DOHH2 (cell line): ENCODE data around the gene GSTO1.
"Not testable (repeated sequence)": the region's sequence is repeated elsewhere in the genome, so short reads cannot be mapped to it uniquely, and the experiment has no call there.

Source experiments
- H3F3A ChIP-seq: fragments of 200-600 bp; sonication (generic), shearing (Covaris generic); 2 replicates; pipeline ENCODE4 v1.6.0; 2016; ENCODE audit warnings: antibody characterized with exemption, mild to moderate bottlenecking; ENCODE audit not compliant: control insufficient read depth, insufficient read depth
- H3K27ac ChIP-seq: fragments of 200-600 bp; sonication (generic); 2 replicates; pipeline ENCODE4 v1.5.1; 2014; ENCODE audit warnings: low read depth, mild to moderate bottlenecking, low read length, moderate library complexity
- H3K27me3 ChIP-seq: fragments of 200-600 bp; sonication (generic); 2 replicates; pipeline ENCODE4 v1.6.1; 2014; ENCODE audit warnings: mild to moderate bottlenecking, low read length, mixed read lengths; ENCODE audit not compliant: control insufficient read depth
- H3K36me3 ChIP-seq: fragments of 200-600 bp; sonication (generic); 2 replicates; pipeline ENCODE4 v1.6.1; 2014; ENCODE audit warnings: mild to moderate bottlenecking, low read length, moderate library complexity, mixed read lengths; ENCODE audit not compliant: control insufficient read depth
- H3K4me1 ChIP-seq: fragments of 200-600 bp; sonication (generic); 2 replicates; pipeline ENCODE4 v1.6.1; 2014; ENCODE audit warnings: mild to moderate bottlenecking, low read length, mixed read lengths; ENCODE audit not compliant: control insufficient read depth
- H3K4me2 ChIP-seq: fragments of 200-600 bp; sonication (generic); 2 replicates; pipeline ENCODE4 v1.6.0; 2014; ENCODE audit warnings: mild to moderate bottlenecking, low read length, moderate library complexity
- H3K4me3 ChIP-seq: fragments of 200-600 bp; sonication (generic); 2 replicates; pipeline ENCODE4 v1.5.1; 2014; ENCODE audit warnings: mild to moderate bottlenecking, low read length, mixed read lengths
- H3K79me2 ChIP-seq: fragments of 200-600 bp; sonication (generic); 2 replicates; pipeline ENCODE4 v1.6.1; 2014; ENCODE audit warnings: mild to moderate bottlenecking, low read length, mixed read lengths; ENCODE audit not compliant: control insufficient read depth
- H3K9me2 ChIP-seq: fragments of 200-600 bp; sonication (generic); replicated peaks from 2 replicates; pipeline ENCODE4 v1.6.1; 2014; ENCODE audit warnings: mild to moderate bottlenecking, low read length, mixed read lengths; ENCODE audit not compliant: control insufficient read depth
- H3K9me3 ChIP-seq: fragments of 200-600 bp; sonication (generic); 2 replicates; pipeline ENCODE4 v1.6.1; 2014; ENCODE audit warnings: antibody characterized with exemption, low read length, mixed read lengths; ENCODE audit not compliant: control insufficient read depth, insufficient read depth
- H4K20me1 ChIP-seq: fragments of 200-600 bp; sonication (generic); 2 replicates; pipeline ENCODE4 v1.6.0; 2014; ENCODE audit warnings: low read depth, mild to moderate bottlenecking, antibody characterized with exemption, low read length, moderate library complexity; ENCODE audit not compliant: control insufficient read depth, insufficient read depth
- CTCF ChIP-seq: fragments of 200-600 bp; sonication (generic); IDR thresholded peaks from one replicate; pipeline ENCODE4 v1.5.1; 2014; ENCODE audit warnings: antibody characterized with exemption, mild to moderate bottlenecking, low read depth, low read length; ENCODE audit not compliant: poor library complexity, severe bottlenecking
- EZH2phosphoT487 ChIP-seq: fragments of 200-600 bp; sonication (generic); IDR thresholded peaks from 2 replicates; pipeline ENCODE4 v1.6.1; 2017; ENCODE audit warnings: borderline replicate concordance, mild to moderate bottlenecking, antibody characterized with exemption, low read length, moderate library complexity, mixed read lengths

The GSTO1 gene

GRCh38 chr10:104247513-104248146 lies 7.1 kb upstream of the GSTO1 start:
- Histone ChIP-seq H3K9me2 (no peaks in the 10 kb centered on the region), H3K4me1 (no peaks in the 10 kb centered on the region), H3K27ac (no peak overlapping the region), H3K36me3 (no peaks in the 10 kb centered on the region), H3F3A (no peaks in the 10 kb centered on the region), H3K79me2 (no peaks in the 10 kb centered on the region), H4K20me1 (no peaks in the 10 kb centered on the region), H3K4me3 (no peak overlapping the region), H3K27me3 (peaks cover 2% of the 10 kb centered on the region; the same call in 1 of the 2 replicates), H3K4me2 (no peak overlapping the region), H3K9me3 (peaks cover 17% of the 10 kb centered on the region)
- TF ChIP-seq CTCF (no peak), EZH2phosphoT487 (no peak)

DNA sequence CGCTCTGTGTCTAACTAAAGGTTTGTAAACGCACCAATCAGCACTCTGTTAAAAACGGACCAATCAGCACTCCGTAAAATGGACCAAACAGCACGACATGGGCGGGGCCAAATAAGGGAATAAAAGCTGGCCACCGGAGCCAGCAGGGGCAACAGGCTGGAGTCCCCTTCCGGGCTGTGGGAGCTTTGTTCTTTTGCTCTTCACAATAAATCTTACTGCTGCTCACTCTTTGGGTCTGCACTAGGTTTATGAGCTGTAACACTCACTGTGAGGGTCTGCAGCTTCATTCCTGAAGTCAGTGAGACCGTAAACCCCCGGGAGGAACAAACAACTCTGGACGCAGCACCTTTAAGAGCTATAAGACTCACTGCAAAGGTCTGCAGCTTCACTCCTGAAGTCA lies 5.8 kb upstream of the GSTO1 start:
- not testable (repeated sequence) for H3K79me2 ChIP-seq, H3K4me3 ChIP-seq, H3K4me2 ChIP-seq, H3K27ac ChIP-seq, H3K27me3 ChIP-seq, H3K4me1 ChIP-seq, H3F3A ChIP-seq, H3K36me3 ChIP-seq, H3K9me2 ChIP-seq, H4K20me1 ChIP-seq
- H3K9me3 ChIP-seq, result peaks cover 17% of the 10 kb centered on the region

- Histone ChIP-seq H3K4me2 (no peak overlapping the region), H3K27me3 (peaks cover 2% of the 10 kb centered on the region; the same call in 1 of the 2 replicates), H3K4me1 (peaks cover 6% of the 10 kb centered on the region), H3K9me2 (no peaks in the 10 kb centered on the region), H3F3A (no peaks in the 10 kb centered on the region), H3K36me3 (peaks cover 6% of the 10 kb centered on the region), H3K79me2 (peaks cover 12% of the 10 kb centered on the region), H3K4me3 (no peak overlapping the region), H3K27ac (no peak overlapping the region), H4K20me1 (no peaks in the 10 kb centered on the region), H3K9me3 (peaks cover 17% of the 10 kb centered on the region)
- TF ChIP-seq EZH2phosphoT487, result no peak
These were observed 4.3 kb upstream of the GSTO1 start for GRCh38 chr10:104250371-104250770.

GRCh38 chr10:104251443-104251842 lies 3.2 kb upstream of the GSTO1 start:
- H3K4me2 ChIP-seq, result no peak overlapping the region
- no peaks in the 10 kb centered on the region for H4K20me1 ChIP-seq
- H3F3A ChIP-seq, result no peaks in the 10 kb centered on the region
- H3K79me2 ChIP-seq, result peaks cover 22% of the 10 kb centered on the region
- peaks cover 16% of the 10 kb centered on the region for H3K4me1 ChIP-seq
- no peak overlapping the region for H3K4me3 ChIP-seq
- peaks cover 8% of the 10 kb centered on the region for H3K36me3 ChIP-seq
- no peaks in the 10 kb centered on the region for H3K9me2 ChIP-seq
- no peak for TF ChIP-seq EZH2phosphoT487
- TF ChIP-seq CTCF, result no peak
- H3K27ac ChIP-seq, result no peak overlapping the region
- H3K9me3 ChIP-seq, result peaks cover 9% of the 10 kb centered on the region
- peaks cover 2% of the 10 kb centered on the region; the same call in 1 of the 2 replicates for H3K27me3 ChIP-seq
